ENCODE data around the gene SIRT6.
"Not testable (repeated sequence)": the region's sequence is repeated elsewhere in the genome, so short reads cannot be mapped to it uniquely, and the experiment has no call there.

The SIRT6 gene

DNA sequence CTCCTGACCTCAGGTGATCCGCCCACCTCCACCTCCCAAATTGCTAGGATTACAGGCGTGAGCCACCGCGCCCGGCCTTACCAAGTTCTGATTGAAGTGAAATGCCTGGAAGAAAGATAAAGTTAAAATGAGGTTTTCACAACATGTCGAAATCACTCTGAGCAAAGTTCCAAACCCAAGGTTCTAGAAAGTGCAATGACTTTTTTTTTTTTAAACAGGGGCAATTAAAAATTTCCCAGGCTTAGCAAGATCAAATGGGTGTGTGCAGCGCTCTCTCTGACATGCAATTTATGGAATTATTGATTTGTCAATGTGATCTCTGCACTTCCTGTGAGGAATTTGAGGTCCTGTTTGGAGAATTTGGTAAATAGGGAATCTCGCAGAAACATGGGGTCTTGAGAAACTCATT is 45.7 kb downstream of the SIRT6 start:
- no peak for DNase-seq (ENCODE audit: low read depth, low spot score)

DNA sequence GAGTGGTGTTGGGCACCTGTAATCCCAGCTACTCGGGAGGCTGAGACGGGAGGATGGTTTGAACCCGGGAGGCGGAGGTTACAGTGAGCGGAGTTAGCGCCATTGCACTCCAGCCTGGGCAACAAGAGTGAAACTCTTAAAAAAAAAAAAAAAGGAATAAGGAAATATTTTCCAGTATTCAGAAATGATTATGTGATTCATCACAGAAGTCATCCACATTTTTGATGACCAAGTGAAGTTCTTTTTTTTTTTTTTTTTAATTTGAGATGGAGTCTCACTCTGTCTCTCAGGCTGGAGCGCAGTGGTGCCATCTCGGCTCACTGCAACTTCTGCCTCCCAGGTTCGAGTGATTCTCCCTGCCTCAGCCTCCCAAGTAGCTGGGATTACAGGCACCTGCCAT is 47.0 kb downstream of the SIRT6 start:
- not testable (repeated sequence) for DNase-seq (ENCODE audit: low read depth, low spot score)

GRCh38 chr19:4134351-4134750 is 48.0 kb downstream of the SIRT6 start:
- no peak for DNase-seq (ENCODE audit: low read depth, low spot score)

GRCh38 chr19:4130744-4131438 is 51.5 kb downstream of the SIRT6 start:
- no peak for DNase-seq (ENCODE audit: low read depth, low spot score)

DNA sequence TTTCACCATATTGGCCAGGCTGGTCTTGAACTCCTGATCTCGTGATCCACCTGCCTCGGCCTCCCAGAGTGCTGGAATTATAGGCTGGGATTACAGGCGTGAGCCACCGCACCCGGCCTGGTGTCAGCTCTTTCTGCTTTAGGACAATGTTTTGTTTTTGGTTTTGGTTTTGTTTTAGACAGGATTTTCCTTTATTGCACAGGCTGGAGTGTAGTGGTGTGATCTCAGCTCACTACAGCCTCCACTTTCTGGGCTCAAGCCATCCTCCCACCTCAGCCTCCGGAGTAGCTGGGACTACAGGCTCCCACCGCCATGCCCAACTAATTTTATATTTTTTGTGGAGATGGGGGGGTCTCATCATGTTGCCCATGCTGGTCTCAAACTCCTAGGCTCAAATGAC is 53.3 kb downstream of the SIRT6 start:
- DNase-seq (ENCODE audit: low read depth, low spot score), result not testable (repeated sequence)

- not testable (repeated sequence) for DNase-seq (ENCODE audit: low read depth, low spot score)
Measured at GRCh38 chr19:4127322-4127721, 55.0 kb downstream of the SIRT6 start.

DNA sequence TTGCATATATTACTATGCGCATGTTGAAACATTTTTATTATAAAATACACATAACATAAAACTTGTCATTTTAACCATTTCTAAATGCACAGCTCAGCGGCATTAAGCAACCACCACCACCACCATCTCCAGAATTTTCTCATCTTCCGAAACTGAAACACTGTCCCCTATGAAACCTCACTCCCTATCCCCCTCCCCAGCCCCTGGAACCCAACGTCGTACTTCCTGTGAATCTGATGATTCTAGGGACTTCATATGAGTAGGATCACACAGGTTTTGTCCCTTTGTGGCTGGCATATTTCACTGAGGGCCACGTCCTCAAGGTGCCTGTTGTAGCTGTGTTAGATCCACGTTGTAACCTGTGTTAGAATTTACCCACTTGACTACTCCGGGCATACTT is 57.7 kb downstream of the SIRT6 start:
- no peak for DNase-seq (ENCODE audit: low read depth, low spot score)

Data from activated CD4-positive, CD25-positive, alpha-beta regulatory T cell treated with anti-CD3 and anti-CD28 coated beads, Interleukin-2, amount 50 U/mL, for 16 hours (primary cell).